ENCODE results near the gene UBE2I.
A peak's percentile ranks its signal among the peaks of the same experiment; 100 is the strongest.

The UBE2I gene

DNA sequence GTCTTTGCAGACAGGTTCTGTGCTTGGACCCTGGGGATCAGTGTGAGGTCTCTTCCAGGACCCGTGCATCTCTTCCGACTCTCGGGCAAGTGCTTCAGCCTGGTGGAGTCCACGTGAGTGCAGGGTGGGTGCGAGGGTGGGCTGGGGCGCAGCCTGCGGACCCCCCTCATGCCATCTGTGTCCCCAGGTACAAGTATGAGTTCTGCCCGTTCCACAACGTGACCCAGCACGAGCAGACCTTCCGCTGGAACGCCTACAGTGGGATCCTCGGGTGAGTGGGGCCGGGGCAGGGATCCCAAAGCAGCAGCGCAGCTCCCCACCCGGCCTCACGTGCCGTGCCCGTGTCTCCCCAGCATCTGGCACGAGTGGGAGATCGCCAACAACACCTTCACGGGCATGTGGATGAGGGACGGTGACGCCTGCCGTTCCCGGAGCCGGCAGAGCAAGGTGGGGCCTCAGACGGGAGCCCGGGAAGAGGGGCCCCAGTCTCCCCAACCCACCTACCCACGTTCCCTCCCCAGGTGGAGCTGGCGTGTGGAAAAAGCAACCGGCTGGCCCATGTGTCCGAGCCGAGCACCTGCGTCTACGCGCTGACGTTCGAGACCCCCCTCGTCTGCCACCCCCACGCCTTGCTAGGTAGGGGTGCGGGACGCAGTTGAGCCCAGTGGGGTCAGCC is 52.4 kb downstream of the UBE2I start:
- DNase-seq: no peak
- intact Hi-C loops (cut with DNase I): no loop called here

DNA sequence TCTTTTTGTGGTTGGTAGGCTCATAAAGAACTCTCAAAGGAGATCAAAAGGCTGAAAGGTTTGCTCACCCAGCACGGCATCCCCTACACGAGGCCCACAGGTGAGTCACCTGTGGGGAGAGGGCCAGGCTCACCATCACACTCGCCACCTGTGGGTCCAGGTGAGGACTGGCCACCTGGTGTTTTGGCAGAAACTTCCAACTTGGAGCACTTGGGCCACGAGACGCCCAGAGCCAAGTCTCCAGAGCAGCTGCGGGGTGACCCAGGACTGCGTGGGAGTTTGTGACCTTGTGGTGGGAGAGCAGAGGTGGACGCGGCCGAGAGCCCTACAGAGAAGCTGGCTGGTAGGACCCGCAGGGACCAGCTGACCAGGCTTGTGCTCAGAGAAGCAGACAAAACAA is 53.4 kb downstream of the UBE2I start:
- DNase-seq: no peak
- intact Hi-C loops (cut with DNase I): no loop called here

DNA sequence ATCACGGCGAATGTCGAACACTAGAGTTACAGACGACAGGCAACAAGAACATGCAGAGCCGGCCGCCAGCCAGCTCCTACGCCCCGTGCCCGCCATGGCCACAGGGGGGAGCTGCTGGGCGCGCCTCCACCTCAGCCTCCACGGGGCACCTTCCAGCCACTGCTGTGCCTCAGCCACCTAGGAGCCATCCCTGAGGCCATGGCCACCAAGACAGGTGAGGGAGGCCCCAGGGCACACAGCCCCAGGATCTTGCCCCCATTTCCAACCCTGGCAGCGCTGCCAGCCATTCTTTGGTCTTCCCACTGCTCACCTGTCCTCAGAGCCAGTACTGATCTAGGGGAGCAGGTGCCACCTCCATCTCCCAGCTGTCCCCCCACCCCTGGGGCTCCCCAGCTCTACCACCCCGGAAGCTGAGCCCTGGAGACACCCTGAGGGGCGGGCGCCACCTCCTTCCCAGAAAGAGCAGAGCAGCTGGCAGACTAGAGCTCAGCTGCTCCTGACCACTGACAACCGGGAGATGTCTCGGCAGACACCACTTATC is 54.1 kb downstream of the UBE2I start:
- intact Hi-C loops (cut with DNase I): no loop called here
- peak in 36 of 42 donors; percentile 29 to 76 (median 53) for DNase-seq

DNA sequence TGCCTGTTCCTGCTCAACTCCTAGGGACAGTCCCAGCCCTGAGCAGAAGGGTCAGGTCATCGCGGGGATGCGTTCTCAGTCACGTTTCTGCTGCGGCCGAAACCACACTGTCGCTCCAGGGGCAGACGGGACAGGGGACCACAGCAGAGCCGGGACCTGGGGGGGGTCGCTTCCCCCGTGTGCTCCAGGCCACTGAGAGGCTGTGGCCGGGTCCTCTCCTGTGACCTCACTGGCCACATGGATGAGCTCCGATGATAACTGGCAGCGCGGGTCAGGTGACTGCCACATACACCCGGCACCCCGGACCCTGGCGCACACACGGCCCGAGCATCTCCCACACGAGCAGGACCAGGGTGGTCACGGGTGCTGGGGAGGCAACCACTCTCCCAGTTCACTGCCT is 55.1 kb downstream of the UBE2I start:
- intact Hi-C loops (cut with DNase I): no loop called here
- DNase-seq: no peak

DNA sequence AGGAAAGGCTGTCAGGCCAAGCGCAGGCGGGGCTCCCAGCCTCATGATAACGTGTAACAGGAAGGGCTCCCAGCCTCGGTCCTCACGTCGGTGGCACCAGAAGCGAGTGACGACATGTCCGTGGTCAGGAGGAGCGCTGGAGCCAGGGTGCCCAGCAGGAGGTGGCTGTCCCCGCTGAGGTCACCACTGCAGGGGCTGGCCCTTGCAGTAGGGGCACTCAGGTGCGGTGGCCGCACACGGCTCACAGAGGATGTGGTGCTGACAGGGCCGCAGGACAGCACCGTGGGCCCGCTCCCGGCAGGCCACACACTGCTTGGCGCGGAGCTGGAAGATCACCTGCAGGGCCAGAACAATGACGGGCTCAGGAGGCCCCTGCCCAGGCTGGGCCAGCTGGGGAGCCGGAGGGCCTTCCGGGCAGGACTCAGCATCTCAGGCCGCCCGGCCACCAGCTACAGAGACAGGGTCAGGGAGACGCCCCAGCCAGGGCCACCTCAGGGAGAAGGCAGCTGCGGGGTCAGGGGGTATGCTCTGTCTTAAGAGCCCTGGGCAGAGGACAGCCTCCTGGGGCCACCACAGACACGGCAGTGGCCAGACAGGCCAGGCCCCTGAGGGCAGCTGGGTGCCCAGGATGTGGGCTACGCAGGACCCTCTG is 56.8 kb downstream of the UBE2I start:
- no peak for DNase-seq
- intact Hi-C loops (cut with DNase I): no loop called here

DNA sequence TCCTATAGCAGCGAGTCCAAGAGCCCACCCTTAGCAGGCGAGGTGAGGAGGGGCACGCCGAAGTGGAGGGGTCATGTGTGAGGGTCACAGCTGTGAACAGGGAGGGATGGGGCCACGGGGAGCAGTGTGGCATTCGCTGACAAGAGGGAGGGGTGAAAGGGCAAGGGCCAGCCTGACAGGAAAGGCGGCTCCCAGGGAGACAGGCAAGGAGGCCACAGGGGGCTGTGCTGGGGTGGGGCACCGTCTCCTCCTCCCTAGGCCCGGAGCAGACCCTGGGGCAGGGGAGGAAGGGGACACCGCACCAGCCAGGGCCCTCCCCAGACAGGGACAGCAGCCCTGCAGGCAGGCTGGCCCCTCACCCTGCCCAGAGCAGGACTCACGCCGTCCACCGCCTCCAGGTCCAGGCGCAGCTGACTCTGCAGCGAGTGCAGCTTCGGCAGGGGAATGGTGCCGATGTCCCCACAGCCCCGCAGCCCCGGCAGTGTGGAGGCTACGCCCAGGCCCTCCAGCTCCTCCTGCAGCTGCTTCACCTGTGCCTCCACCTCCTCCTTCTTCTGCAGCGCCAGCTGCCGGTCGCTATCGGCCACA is 57.4 kb downstream of the UBE2I start:
- intact Hi-C loops (cut with DNase I): no loop called here
- no peak for DNase-seq

DNA sequence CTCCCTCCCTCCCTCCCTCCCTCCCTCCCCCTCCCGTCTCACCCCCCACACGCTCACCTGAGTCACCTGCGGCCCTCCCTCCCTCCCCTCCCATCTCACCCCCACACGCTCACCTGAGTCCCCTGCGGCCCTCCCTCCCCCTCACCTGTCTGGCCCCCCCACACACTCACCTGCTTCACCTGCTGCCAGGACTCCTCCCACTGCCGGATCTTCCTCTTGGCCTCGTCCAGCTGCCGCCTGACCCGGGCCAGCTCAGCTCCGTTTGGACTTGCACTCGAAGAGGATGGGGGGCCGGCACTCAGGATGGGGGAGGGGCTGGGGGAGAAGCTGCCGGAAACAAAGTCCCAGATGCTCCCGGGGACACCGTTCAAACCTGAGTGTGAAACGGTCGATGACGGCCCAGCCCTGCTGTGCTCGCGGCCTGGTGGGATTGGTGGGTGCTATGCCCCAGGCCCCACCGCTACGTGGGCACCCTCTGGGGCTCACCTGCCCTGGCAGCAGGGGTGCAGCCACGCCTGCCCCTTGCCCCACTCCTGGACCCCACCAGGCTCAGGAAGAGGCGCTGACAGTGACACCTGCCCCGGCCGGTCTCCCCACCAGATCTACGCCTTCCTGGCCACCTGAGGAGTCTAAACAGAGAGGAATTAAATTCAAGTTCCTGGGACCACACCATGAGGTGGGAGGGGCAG is 58.2 kb downstream of the UBE2I start:
- intact Hi-C loops (cut with DNase I): no loop called here
- no peak for DNase-seq

DNA sequence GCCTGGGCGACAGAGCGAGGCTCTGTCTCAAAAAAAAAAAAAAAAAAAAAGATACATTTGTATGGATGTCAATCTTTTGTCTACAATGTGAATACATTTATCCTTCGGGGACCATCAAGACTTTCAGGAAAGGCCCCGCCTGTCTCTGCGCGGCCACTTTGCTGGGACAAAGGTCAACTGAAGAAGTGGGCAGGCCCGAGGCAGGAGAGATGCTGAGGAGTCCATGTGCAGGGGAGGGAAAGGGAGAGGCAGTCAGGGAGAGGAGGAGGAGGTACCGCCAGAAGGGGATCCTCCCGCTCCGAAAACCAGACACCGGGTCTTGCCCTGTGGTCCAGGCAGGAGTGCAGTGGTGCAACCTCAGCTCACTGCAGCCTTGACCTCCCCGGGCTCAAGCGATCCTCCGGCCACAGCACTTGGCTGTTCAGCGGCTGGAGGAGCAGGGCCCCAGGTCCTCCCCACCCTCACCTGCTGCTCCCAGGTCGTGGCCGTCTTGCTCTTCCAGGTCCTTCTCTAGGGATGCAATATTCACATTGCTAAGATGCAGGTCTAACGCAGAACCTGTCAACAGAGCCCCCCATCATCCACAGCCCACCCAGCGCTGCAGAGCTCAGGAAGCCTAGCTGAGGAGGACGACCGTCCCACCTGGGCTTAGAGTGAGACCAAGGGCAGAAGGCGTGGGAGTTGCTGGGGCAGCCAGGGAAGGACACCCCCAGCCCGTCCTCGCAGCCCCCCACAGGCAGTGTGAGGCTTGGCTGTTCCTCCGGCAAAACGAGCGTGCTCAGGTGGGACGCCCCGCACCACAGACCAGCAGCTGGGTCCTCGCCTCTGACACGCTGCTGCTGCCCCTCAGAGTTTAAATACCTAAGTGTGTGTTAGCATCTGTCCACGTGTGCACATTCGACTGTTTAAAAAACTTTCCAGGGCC is 61.9 kb downstream of the UBE2I start:
- no peak for DNase-seq
- intact Hi-C loops (cut with DNase I): no loop called here

DNA sequence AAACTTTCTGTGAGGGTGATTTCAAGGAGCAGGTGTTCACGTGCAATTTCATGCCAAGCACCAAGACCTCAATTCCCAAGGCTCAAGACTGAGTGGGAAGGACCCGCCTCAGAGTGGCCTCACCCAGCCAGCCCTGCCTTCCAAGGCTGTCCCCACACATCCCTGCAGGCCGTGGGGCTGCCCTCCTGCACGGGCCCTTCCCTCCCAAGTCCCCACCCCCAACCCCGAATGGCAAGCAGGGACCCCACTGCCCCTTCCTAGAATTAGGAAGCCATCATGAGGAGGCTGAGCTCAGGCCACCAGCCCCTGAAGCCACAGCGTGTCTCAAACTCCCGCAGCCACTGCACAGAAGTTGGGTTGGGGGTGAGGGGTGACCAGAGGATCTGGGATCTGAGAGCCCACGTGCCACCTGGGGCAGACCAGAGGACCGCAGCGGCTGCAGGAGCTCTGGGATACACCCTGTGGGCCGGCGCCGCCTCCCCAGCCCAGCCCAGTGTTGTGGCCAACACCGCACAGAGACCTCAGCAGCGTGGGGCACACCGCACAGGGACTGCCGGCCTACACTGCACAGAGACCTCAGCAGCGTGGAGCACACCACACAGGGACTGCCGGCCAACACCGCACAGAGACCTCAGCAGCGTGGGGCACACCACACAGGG is 63.0 kb downstream of the UBE2I start:
- intact Hi-C loops (cut with DNase I): no loop called here

DNA sequence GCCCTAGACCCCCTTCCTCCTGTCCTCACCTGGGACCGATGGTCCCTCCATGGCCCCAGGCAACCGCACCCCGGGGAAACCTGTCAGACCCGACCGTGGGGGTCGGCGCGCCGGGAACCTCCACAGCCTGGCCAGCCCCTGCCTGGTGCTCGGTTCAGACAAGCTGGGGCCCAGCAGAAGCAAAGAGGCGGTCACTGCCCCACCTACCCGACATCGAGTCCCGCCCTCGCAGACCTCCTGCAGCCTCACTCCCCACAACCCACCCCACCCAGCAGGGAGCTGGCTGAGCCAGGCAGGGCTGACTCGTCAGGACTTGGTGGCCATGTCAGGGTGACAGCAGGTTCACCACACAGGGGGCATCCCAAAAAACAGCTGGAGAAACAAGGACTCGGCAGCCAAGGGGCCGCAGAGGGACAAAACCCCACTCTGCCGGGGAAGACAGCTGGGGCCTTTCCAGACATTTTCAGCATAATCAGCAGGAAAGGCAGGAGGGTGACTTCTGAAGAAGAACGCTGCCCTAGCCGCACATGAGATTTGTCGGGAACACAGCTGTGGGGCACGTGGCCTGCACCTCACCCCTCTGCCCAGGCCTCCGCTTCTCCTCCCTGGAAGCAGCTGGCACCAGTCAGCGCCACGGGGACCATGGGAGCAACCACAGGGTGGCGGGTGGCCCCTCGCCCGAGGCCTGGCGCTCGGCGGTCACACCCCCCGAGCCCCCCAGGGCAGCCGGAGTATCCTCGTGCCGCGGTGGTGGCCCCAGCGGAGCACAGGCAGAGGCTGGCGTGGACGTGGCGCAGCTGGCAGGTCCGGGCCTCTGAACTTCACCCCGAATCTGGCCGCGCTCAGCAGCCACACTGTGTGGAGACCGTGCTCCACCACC is 65.2 kb downstream of the UBE2I start:
- no peak for DNase-seq

More for the DNA sequence above, 63.0 kb downstream of the UBE2I start:
- no peak for DNase-seq

DNA sequence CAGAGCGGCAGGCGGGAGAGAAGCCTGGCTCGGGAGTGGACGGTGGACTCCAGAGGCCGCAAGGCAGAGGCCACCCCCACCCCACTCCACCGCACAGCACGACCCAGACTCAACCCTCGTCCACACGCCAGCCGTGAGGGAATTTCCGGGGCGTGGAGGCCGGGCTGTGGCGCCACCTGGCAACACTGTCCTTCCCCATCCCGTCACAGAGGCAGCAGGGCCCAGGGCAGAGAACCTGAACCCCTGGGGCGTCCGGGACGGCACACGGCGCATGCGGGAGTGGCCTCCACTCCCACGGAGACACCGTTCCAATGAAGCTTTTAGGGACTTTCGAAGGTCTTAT is 65.8 kb downstream of the UBE2I start:
- DNase-seq: no peak
- intact Hi-C loops (cut with DNase I): no loop called here

More for the DNA sequence above, 65.2 kb downstream of the UBE2I start:
- intact Hi-C loops (cut with DNase I): no loop called here

DNA sequence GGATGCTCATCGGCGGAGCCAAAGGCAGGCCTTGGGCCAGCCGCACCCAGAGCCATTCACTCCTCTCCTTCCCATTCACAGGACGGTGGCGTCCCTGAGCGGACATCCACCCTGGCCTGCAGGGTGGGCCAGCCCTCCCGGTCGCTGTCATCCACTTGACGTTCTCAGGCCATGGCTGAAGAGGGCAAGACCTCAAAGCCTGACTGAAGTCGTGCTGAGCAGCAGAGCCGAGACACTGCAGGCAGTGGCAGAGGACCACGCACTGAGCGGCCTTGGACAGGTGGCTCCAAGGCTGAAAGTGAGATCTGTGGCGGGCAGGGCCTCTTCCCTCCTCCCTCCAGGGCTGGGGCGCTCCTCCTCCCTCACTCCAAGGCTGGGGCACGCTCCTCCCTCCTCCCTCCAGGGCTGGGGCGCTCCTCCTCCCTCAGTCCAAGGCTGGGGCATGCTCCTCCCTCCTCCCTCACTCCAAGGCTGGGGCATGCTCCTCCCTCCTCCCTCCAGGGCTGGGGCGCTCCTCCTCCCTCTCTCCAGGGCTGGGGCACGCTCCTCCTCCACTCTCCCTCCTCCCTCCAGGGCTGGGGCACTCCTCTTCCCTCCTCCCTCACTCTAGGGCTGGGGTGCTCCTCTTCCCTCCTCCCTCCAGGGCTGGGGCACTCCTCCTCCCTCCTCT is 66.4 kb downstream of the UBE2I start:
- intact Hi-C loops (cut with DNase I): no loop called here
- peak in 2 of 42 donors; percentile 17 to 41 for DNase-seq
